Ascending aorta (tissue), 2 donors: Measurements from ENCODE around the gene NME9. TPM values are rescaled to one million over a fixed set of nuclear protein-coding genes. Genes with fewer than 3 reads are reported as not detected.

Experiments
- DNase-seq, 2 donors: peaks; one replicate each; pipeline ENCODE4 v3.0.0-alpha.2; 2019; ENCODE audit warnings: low spot score in 2 of 2
- H3K27ac ChIP-seq, 2 donors: fragments of 200-600 bp; sonication (generic); one replicate each; pipeline ENCODE4 v1.5.1; 2016 to 2017; ENCODE audit warnings: mild to moderate bottlenecking in 1 of 2
- H3K27me3 ChIP-seq: fragments of 200-600 bp; sonication (generic); one replicate; pipeline ENCODE4 v1.5.1; 2017
- H3K36me3 ChIP-seq, 2 donors: fragments of 200-600 bp; sonication (generic); one replicate each; pipeline ENCODE4 v1.5.1; 2016
- H3K4me1 ChIP-seq, 2 donors: fragments of 200-600 bp; sonication (generic); one replicate each; pipeline ENCODE4 v1.5.1; 2016 to 2017; ENCODE audit warnings: mild to moderate bottlenecking in 1 of 2
- H3K4me3 ChIP-seq, 2 donors: fragments of 200-600 bp; sonication (generic); one replicate each; pipeline ENCODE4 v1.5.1; 2016 to 2017; ENCODE audit warnings: mild to moderate bottlenecking in 1 of 2
- H3K9me3 ChIP-seq, 2 donors: fragments of 200-600 bp; sonication (generic); one replicate each; pipeline ENCODE4 v1.5.1; 2016
- CTCF ChIP-seq, 3 experiments: fragments of 200-600 bp in 2 of 3; fragments of 450-650 bp in 1 of 3; sonication (generic) in 2 of 3; IDR thresholded peaks; one replicate each; pipeline ENCODE4 v1.5.1; 2016 to 2019; ENCODE audit warnings: antibody characterized with exemption in 3 of 3, mild to moderate bottlenecking in 1 of 3, moderate library complexity in 1 of 3
- intact Hi-C: fragments of 100-400 bp; cut with DNase I; formaldehyde crosslinking; loops from one replicate; pipeline ENCODE4 v1.15.1; 2023
- total RNA-seq: library from RNA; depleted of rRNA; stranded (reverse); fragments of >200 nt; gene quantifications from one replicate; pipeline ENCODE4 v1.1.0, GENCODE V29; 2016

The NME9 gene
- total RNA-seq, 1 donor from 2014 or later, result not detected

- H3K4me1 ChIP-seq, result no peaks in the 10 kb centered on the region
- no peak overlapping the region for H3K27ac ChIP-seq
- intact Hi-C loops, result no loop called here
These were observed 59.4 kb downstream of the NME9 start for GRCh38 chr3:138270245-138270644.

DNA sequence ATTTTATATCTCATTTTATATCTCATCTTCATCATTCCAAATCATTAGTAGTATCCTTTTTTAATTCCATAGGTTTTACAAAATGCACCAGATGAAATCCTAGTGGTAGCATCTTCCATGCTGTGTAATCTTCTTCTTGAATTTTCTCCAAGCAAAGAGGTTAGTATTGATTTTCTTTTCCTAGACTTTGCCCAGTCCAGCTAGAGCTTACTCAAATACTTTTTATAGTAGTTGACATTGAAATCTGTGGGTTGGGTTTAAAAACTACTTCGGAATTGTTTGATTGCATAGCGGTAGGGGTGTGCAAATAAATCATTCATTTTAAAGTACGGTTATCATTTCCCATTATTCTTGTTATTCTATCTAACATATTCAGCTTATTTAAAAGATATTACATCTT lies 62.6 kb downstream of the NME9 start:
- H3K27me3 ChIP-seq, result no peaks in the 10 kb centered on the region
- H3K9me3 ChIP-seq, result no peaks in the 10 kb centered on the region
- H3K27ac ChIP-seq, result no peak overlapping the region
- no peak overlapping the region for H3K4me3 ChIP-seq
- DNase-seq, result no peak
- intact Hi-C loops, result no loop called here
- TF ChIP-seq CTCF (IDR thresholded peaks at IDR 0.05), result no peak
- H3K4me1 ChIP-seq, result no peaks in the 10 kb centered on the region
- peaks cover 18 to 56% of the 10 kb centered on the region in 2 donors for H3K36me3 ChIP-seq

More at GRCh38 chr3:138270245-138270644, 59.4 kb downstream of the NME9 start:
- Histone ChIP-seq H3K4me3 (no peak overlapping the region), H3K27me3 (no peaks in the 10 kb centered on the region), H3K36me3 (peaks cover 37 to 75% of the 10 kb centered on the region in 2 donors), H3K9me3 (no peaks in the 10 kb centered on the region)
- no peak for TF ChIP-seq CTCF (IDR thresholded peaks at IDR 0.05)
- DNase-seq, result no peak

- H3K36me3 ChIP-seq, result peaks cover 16 to 43% of the 10 kb centered on the region in 2 donors
- intact Hi-C loops, result no loop called here
- DNase-seq, result no peak
These were observed 63.9 kb downstream of the NME9 start for GRCh38 chr3:138265745-138266144.

DNA sequence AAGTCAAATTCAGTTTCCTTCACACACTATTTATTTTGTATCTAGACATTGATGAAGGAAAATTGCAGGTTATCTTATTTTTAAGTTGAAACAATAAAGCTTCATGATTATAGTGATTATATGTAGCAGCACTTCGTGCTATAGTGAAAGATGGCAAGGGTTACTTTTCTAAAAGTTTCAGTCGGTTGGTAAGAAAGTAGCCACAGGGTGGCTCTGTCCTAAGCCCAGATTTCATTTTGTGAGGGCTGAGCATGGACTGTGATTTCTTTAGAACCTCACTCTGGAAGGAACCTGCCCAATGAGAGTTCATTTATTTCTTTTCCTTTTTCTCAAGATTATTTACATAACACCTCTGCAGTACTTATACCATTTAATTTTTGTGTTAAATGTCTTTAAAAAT lies 66.5 kb downstream of the NME9 start:
- no peak for TF ChIP-seq CTCF (IDR thresholded peaks at IDR 0.05)
- no peak for DNase-seq
- Histone ChIP-seq H3K9me3 (no peaks in the 10 kb centered on the region), H3K27ac (no peak overlapping the region), H3K4me3 (no peak overlapping the region), H3K4me1 (no peaks in the 10 kb centered on the region), H3K36me3 (peaks cover 19 to 40% of the 10 kb centered on the region in 2 donors), H3K27me3 (no peaks in the 10 kb centered on the region)
- intact Hi-C loops, result no loop called here

More at GRCh38 chr3:138265745-138266144, 63.9 kb downstream of the NME9 start:
- Histone ChIP-seq H3K27ac (no peak overlapping the region), H3K27me3 (no peaks in the 10 kb centered on the region), H3K4me3 (no peak overlapping the region), H3K4me1 (no peaks in the 10 kb centered on the region), H3K9me3 (no peaks in the 10 kb centered on the region)
- TF ChIP-seq CTCF (IDR thresholded peaks at IDR 0.05), result no peak

GRCh38 chr3:138260611-138261010 lies 69.0 kb downstream of the NME9 start:
- no peak for TF ChIP-seq CTCF (IDR thresholded peaks at IDR 0.05)
- intact Hi-C loops, result no loop called here
- Histone ChIP-seq H3K9me3 (no peaks in the 10 kb centered on the region), H3K4me1 (no peaks in the 10 kb centered on the region), H3K4me3 (no peak overlapping the region), H3K27me3 (no peaks in the 10 kb centered on the region), H3K36me3 (peaks cover 15 to 25% of the 10 kb centered on the region in 2 donors), H3K27ac (no peak overlapping the region)
- no peak for DNase-seq

DNA sequence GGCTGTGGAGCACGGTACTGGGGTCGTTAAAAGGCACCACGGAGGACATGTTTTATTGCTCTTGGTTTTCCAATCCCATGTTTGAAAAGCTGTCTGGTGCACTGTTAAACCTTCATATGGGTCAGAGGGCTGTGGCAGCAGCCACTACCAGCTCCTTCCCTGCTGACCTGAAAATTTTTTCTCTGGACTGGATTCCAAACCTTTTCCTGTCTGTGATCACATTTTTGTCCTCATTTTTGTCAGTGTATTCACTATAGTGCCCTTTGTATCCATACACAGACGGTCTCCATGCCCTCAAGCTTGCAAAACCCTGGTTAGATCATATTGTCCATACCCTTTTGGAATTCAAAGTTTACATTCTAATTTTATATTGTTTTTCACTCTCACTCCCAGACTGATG lies 70.5 kb downstream of the NME9 start:
- Histone ChIP-seq H3K9me3 (no peaks in the 10 kb centered on the region), H3K4me1 (no peaks in the 10 kb centered on the region), H3K27ac (no peak overlapping the region), H3K4me3 (no peak overlapping the region), H3K27me3 (no peaks in the 10 kb centered on the region), H3K36me3 (peaks cover 8 to 10% of the 10 kb centered on the region in 2 donors)
- no peak for DNase-seq
- no peak for TF ChIP-seq CTCF (IDR thresholded peaks at IDR 0.05)
- intact Hi-C loops, result no loop called here
